ENCODE data around the gene RAB3GAP1. TPM values are rescaled to one million over a fixed set of nuclear protein-coding genes. Genes with fewer than 3 reads are reported as not detected.
A peak's percentile ranks its signal among the peaks of the same experiment; 100 is the strongest.
"Not testable (repeated sequence)": the region's sequence is repeated elsewhere in the genome, so short reads cannot be mapped to it uniquely, and the experiment has no call there.

RAB3GAP1 gene
- total and polyA plus RNA-seq, 12 donors: 17.5 to 64.2 (median 50.9) TPM

DNA sequence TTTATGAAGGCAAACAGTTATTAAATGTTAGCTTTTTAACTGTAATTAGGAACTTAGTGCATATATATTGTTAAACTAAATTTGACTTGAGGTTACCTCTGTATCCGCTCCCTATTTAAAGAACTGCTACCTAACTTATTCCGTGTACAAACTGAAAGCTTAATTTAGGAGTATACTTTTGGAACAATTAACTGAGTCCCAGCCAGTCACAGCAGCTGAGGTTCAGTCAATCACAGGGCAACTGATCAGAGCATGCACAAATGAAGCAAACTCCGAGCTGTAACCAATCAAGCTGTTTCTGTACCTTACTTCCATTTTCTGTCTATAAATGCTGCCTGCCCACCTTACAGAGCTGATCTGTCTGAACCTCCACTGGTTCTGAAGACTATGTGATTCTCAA, 61.2 kb downstream of the RAB3GAP1 start:
- Histone ChIP-seq H3K4me1 (no peaks in the 10 kb centered on the region), H3K36me3 (peaks cover 0 to 60% (median 15%) of the 10 kb centered on the region in 9 donors), H3K27me3 (no peaks in the 10 kb centered on the region), H3K9me3 (peaks cover 0 to 18% (median 0%) of the 10 kb centered on the region in 11 donors), H3K4me3 (no peak overlapping the region), H3K27ac (no peak overlapping the region)
- DNase-seq (no peak), ATAC-seq (no peak)
- TF ChIP-seq, protein P1, sequence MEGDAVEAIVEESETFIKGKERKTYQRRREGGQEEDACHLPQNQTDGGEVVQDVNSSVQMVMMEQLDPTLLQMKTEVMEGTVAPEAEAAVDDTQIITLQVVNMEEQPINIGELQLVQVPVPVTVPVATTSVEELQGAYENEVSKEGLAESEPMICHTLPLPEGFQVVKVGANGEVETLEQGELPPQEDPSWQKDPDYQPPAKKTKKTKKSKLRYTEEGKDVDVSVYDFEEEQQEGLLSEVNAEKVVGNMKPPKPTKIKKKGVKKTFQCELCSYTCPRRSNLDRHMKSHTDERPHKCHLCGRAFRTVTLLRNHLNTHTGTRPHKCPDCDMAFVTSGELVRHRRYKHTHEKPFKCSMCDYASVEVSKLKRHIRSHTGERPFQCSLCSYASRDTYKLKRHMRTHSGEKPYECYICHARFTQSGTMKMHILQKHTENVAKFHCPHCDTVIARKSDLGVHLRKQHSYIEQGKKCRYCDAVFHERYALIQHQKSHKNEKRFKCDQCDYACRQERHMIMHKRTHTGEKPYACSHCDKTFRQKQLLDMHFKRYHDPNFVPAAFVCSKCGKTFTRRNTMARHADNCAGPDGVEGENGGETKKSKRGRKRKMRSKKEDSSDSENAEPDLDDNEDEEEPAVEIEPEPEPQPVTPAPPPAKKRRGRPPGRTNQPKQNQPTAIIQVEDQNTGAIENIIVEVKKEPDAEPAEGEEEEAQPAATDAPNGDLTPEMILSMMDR (IDR thresholded peaks at IDR 0.05): no peak
- intact Hi-C loops (cut with DNase I): loop anchor here in 1 of 10 donors (10.0 kb wide), 1 partner anchor 59 kb away; the partner anchor contains the start of gene RAB3GAP1
- WGBS, 2 donors: 92 to 93% methylated on average over 3 of the region's 3 CpGs

DNA sequence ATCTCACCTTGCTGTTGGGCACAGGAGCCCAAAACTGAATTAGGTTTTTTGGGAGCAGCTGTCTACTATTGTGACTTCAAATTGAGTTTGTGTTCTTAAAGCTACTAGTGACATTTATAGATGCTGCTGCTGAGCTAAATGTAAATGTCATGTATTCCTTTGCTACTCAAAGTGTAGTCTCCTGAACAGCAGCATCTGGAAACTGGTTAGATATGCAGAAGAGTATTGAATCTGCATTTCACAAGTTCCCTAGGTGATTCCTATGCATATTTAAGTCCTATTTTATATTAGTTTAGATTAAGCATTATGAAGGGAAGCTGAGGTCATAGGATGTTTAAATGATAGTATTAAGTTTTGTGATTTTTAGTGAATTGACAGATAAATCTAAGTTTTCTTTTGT, 67.5 kb downstream of the RAB3GAP1 start:
- no peak for DNase-seq
- no peak for ATAC-seq
- Histone ChIP-seq H3K9me3 (peaks cover 0 to 19% (median 0%) of the 10 kb centered on the region in 11 donors), H3K36me3 (peaks cover 0 to 78% (median 5%) of the 10 kb centered on the region in 9 donors), H3K27ac (no peak overlapping the region), H3K4me1 (peaks cover 0 to 5% (median 0%) of the 10 kb centered on the region in 9 donors), H3K4me3 (no peak overlapping the region), H3K27me3 (no peaks in the 10 kb centered on the region)
- intact Hi-C loops (cut with DNase I): loop anchor here in 1 of 10 donors (10.0 kb wide), 1 partner anchor 65 kb away; the partner anchor contains the start of gene RAB3GAP1
- TF ChIP-seq, protein P1 (IDR thresholded peaks at IDR 0.05): no peak

DNA sequence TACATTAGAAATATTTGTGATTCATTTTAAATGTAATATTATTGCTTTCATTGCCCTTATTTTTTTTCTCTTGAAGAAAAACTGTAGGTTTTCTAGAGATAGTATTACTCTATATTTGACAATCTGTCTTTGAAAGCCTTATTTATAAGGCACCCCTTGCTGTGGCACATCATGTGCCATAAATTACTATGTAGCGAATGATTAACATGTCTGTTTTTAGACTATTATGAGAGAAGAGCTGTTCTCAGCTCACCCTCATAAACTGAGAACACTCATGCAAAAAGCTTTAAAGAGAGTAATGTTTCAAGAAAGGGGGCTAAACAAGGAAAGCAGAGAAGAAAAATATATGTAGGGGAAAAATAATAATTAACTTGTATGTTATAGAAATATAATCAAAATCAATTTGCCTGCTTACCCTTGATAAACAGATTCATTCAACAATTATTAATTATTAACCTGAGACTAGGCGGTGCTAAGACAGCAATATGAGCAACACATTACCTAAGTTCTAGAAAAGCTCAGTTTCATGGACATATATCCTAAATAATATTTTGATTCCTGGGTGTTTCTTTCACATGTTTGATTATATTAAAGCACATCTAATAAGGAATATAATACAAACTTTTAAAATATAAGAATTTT, 69.0 kb downstream of the RAB3GAP1 start:
- Histone ChIP-seq H3K9me3 (peaks cover 0 to 18% (median 0%) of the 10 kb centered on the region in 11 donors), H3K27me3 (no peaks in the 10 kb centered on the region), H3K27ac (no peak overlapping the region), H3K36me3 (peaks cover 0 to 78% (median 17%) of the 10 kb centered on the region in 9 donors), H3K4me3 (no peak overlapping the region), H3K4me1 (peaks cover 0 to 5% (median 0%) of the 10 kb centered on the region in 9 donors)
- intact Hi-C loops (cut with DNase I): loop anchor here in 1 of 10 donors (5.0 kb wide), 1 partner anchor 51 kb away; no protein-coding TSS in a partner anchor
- DNase-seq: no peak
- ATAC-seq: peak in 1 of 8 donors; percentile 58
- TF ChIP-seq, protein P1 (IDR thresholded peaks at IDR 0.05): no peak
- WGBS, 2 donors: 84% methylated on average over 2 of the region's 2 CpGs

DNA sequence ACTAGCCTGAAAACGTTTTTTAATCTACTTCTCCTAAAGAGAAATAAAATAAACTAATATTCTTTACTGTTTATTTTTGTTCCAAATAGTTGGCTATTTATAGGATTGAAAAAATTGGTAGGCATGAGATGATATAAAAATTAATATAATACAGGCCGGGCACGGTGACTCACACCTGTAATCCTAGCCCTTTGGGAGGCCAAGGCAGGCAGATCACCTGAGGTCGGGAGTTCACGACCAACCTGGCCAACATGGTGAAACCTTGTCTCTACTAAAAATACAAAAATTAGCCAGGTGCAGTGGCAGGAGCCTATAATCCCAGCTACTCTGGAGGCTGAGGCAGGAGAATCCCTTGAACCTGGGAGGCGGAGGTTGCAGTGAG, 69.6 kb downstream of the RAB3GAP1 start:
- intact Hi-C loops (cut with DNase I): loop anchor here in 1 of 10 donors (5.0 kb wide), 1 partner anchor 51 kb away; no protein-coding TSS in a partner anchor
- H3K36me3 ChIP-seq: peaks cover 0 to 80% (median 20%) of the 10 kb centered on the region in 9 donors
- WGBS, 2 donors: 94 to 95% methylated on average over 6 of the region's 6 CpGs
- H3K4me3 ChIP-seq, DNase-seq, H3K27ac ChIP-seq, ATAC-seq, H3K4me1 ChIP-seq, H3K27me3 ChIP-seq: not testable (repeated sequence)
- H3K9me3 ChIP-seq: peaks cover 0 to 13% (median 0%) of the 10 kb centered on the region in 11 donors

All from heart right ventricle (tissue), 16 donors.